Neuronal stem cell (in vitro differentiated cells): ENCODE results near the gene BID.

Experiments used
- DNase-seq: peaks from one replicate; pipeline ENCODE4 v3.0.0-alpha.2; 2013; ENCODE audit warnings: low spot score
- H2AFZ ChIP-seq: one replicate; pipeline ENCODE4 v1.6.1; 2013; ENCODE audit warnings: mild to moderate bottlenecking, low read length, inconsistent platforms
- H2AK5ac ChIP-seq: 2 replicates; pipeline ENCODE4 v1.6.1; 2013; ENCODE audit warnings: low read depth, mild to moderate bottlenecking, inconsistent platforms, low read length, moderate library complexity, mixed read lengths
- H2BK120ac ChIP-seq: 2 replicates; pipeline ENCODE4 v1.6.1; 2013; ENCODE audit warnings: low read depth, mild to moderate bottlenecking, inconsistent platforms, low read length, moderate library complexity, mixed read lengths
- H2BK12ac ChIP-seq: one replicate; pipeline ENCODE4 v1.6.1; 2013; ENCODE audit warnings: low read length, inconsistent platforms
- H2BK15ac ChIP-seq: 2 replicates; pipeline ENCODE4 v1.6.1; 2013; ENCODE audit warnings: mild to moderate bottlenecking, low read length, inconsistent platforms, mixed read lengths
- H2BK5ac ChIP-seq: one replicate; pipeline ENCODE4 v1.6.1; 2013; ENCODE audit warnings: inconsistent platforms, mild to moderate bottlenecking, low read length, moderate library complexity
- H3K14ac ChIP-seq: one replicate; pipeline ENCODE4 v1.6.1; 2013; ENCODE audit warnings: low read length, inconsistent platforms
- H3K18ac ChIP-seq: 2 replicates; pipeline ENCODE4 v1.6.1; 2013; ENCODE audit warnings: low read length, inconsistent platforms
- H3K23ac ChIP-seq: 2 replicates; pipeline ENCODE4 v1.6.1; 2013; ENCODE audit warnings: low read depth, mild to moderate bottlenecking, mixed read lengths, low read length, inconsistent platforms; ENCODE audit not compliant: poor library complexity
- H3K27ac ChIP-seq: replicated peaks from 3 replicates; pipeline ENCODE4 v1.5.1; 2013; ENCODE audit warnings: low read length, inconsistent platforms
- H3K27me3 ChIP-seq, 3 experiments: 2 replicates each; pipeline ENCODE4 v1.6.1; 2013; ENCODE audit warnings: low read length in 3 of 3, mild to moderate bottlenecking in 2 of 3, inconsistent platforms in 1 of 3, low read depth in 1 of 3, mixed read lengths in 1 of 3, moderate library complexity in 1 of 3; ENCODE audit not compliant: control insufficient read depth in 3 of 3, insufficient read depth in 3 of 3
- H3K36me3 ChIP-seq, 2 donors: replicated peaks in 1 of 2; 2 replicates each; pipeline ENCODE4 v1.6.1; 2013; ENCODE audit warnings: low read length in 2 of 2; ENCODE audit not compliant: control insufficient read depth in 2 of 2, insufficient read depth in 2 of 2
- H3K4ac ChIP-seq: 2 replicates; pipeline ENCODE4 v1.6.1; 2013; ENCODE audit warnings: inconsistent platforms, mild to moderate bottlenecking, low read length, moderate library complexity
- H3K4me1 ChIP-seq, 2 donors: 1 replicate in 1 of 2; 2 replicates in 1 of 2; pipeline ENCODE4 v1.6.1; 2013; ENCODE audit warnings: low read length in 2 of 2, low read depth in 1 of 2; ENCODE audit not compliant: control insufficient read depth in 2 of 2, insufficient read depth in 1 of 2
- H3K4me2 ChIP-seq: one replicate; pipeline ENCODE4 v1.6.1; 2013; ENCODE audit warnings: mild to moderate bottlenecking, low read length, inconsistent platforms; ENCODE audit not compliant: insufficient read depth, poor library complexity, severe bottlenecking
- H3K4me3 ChIP-seq, 2 donors: 2 replicates each; pipeline ENCODE4 v1.5.1; 2013; ENCODE audit warnings: low read length in 2 of 2, mild to moderate bottlenecking in 2 of 2, inconsistent platforms in 1 of 2, moderate library complexity in 1 of 2
- H3K79me1 ChIP-seq: one replicate; pipeline ENCODE4 v1.6.1; 2013; ENCODE audit warnings: low read depth, mild to moderate bottlenecking, inconsistent platforms, low read length, moderate library complexity
- H3K9ac ChIP-seq: one replicate; pipeline ENCODE4 v1.6.1; 2013; ENCODE audit warnings: mild to moderate bottlenecking, low read depth, low read length, inconsistent platforms; ENCODE audit not compliant: poor library complexity
- H3K9me3 ChIP-seq, 2 donors: replicated peaks in 1 of 2; 2 replicates each; pipeline versions ENCODE3 to v1.6.1; 2013; ENCODE audit warnings: low read length in 2 of 2, mild to moderate bottlenecking in 2 of 2, inconsistent platforms in 1 of 2, low read depth in 1 of 2, mixed read lengths in 1 of 2, moderate library complexity in 1 of 2; ENCODE audit not compliant: control insufficient read depth in 2 of 2, insufficient read depth in 1 of 2
- H4K8ac ChIP-seq: one replicate; pipeline ENCODE4 v1.6.1; 2013; ENCODE audit warnings: low read depth, mild to moderate bottlenecking, inconsistent platforms, low read length, moderate library complexity
- H4K91ac ChIP-seq: one replicate; pipeline ENCODE4 v1.6.1; 2013; ENCODE audit warnings: low read length, low read depth, mild to moderate bottlenecking, inconsistent platforms; ENCODE audit not compliant: poor library complexity
- WGBS, 2 donors: extraction: QIAGEN DNeasy Blood & Tissue Kit; methylation state at CpG; one replicate each; pipeline ENCODE4 v1.1.7; 2013; ENCODE audit warnings: missing lambda C conversion rate in 2 of 2, mixed read lengths in 1 of 2; ENCODE audit not compliant: insufficient read length in 2 of 2, insufficient replicate concordance in 1 of 2; ENCODE audit errors: extremely low coverage in 2 of 2; 5-methylcytosine and 5-hydroxymethylcytosine counted together

BID gene

GRCh38 chr22:17741866-17742526 lies 32.3 kb downstream of the BID start:
- Histone ChIP-seq H3K9me3 (no peaks in the 10 kb centered on the region), H4K8ac (no peak overlapping the region), H2AK5ac (peak overlapping the region; percentile 85), H3K14ac (no peak overlapping the region), H3K18ac (peak overlapping the region; percentile 35), H3K9ac (no peak overlapping the region), H2BK12ac (no peak overlapping the region), H2BK15ac (no peak overlapping the region), H3K23ac (no peak overlapping the region), H2AFZ (no peak overlapping the region), H3K4me1 (peaks cover 0 to 11% of the 10 kb centered on the region in 2 donors), H3K4me2 (no peak overlapping the region), H4K91ac (no peak overlapping the region), H2BK120ac (no peak overlapping the region), H3K27ac (no peak overlapping the region), H3K4me3 (no peak overlapping the region), H3K36me3 (peaks cover 5 to 6% of the 10 kb centered on the region in 2 donors), H3K79me1 (no peaks in the 10 kb centered on the region), H3K4ac (no peak overlapping the region), H2BK5ac (no peak overlapping the region), H3K27me3 (no peaks in the 10 kb centered on the region)
- WGBS, 2 donors, result no CpG with 5 or more reads among the region's 18 CpGs
- DNase-seq, result no peak

GRCh38 chr22:17739196-17739975 lies 34.9 kb downstream of the BID start:
- Histone ChIP-seq H2BK12ac (no peak overlapping the region), H3K14ac (peak overlapping the region; percentile 43), H3K79me1 (no peaks in the 10 kb centered on the region), H3K9ac (no peak overlapping the region), H2BK120ac (no peak overlapping the region), H3K4me1 (peaks cover 0 to 9% of the 10 kb centered on the region in 2 donors), H2BK5ac (no peak overlapping the region), H2AK5ac (peak overlapping the region; percentile 30), H3K18ac (no peak overlapping the region), H3K27me3 (no peaks in the 10 kb centered on the region), H3K4me2 (no peak overlapping the region), H4K8ac (no peak overlapping the region), H4K91ac (no peak overlapping the region), H3K36me3 (peaks cover 8 to 25% of the 10 kb centered on the region in 2 donors), H2BK15ac (no peak overlapping the region), H2AFZ (no peak overlapping the region), H3K4me3 (no peak overlapping the region), H3K23ac (peak overlapping the region; percentile 34), H3K9me3 (no peaks in the 10 kb centered on the region), H3K4ac (no peak overlapping the region), H3K27ac (no peak overlapping the region)
- no CpG with 5 or more reads among the region's 36 CpGs for WGBS, 2 donors
- DNase-seq, result no peak

GRCh38 chr22:17738386-17739128 lies 35.7 kb downstream of the BID start:
- no peaks in the 10 kb centered on the region for H3K79me1 ChIP-seq
- no peak overlapping the region for H3K4me3 ChIP-seq
- no peak overlapping the region for H2BK15ac ChIP-seq
- H3K9me3 ChIP-seq, result no peaks in the 10 kb centered on the region
- H3K4me2 ChIP-seq, result no peak overlapping the region
- H3K23ac ChIP-seq, result no peak overlapping the region
- H2AK5ac ChIP-seq, result no peak overlapping the region
- peaks cover 12 to 33% of the 10 kb centered on the region in 2 donors for H3K36me3 ChIP-seq
- peaks cover 0 to 1% of the 10 kb centered on the region in 2 donors for H3K4me1 ChIP-seq
- no peak overlapping the region for H3K18ac ChIP-seq
- no peak overlapping the region for H3K27ac ChIP-seq
- no peak overlapping the region for H3K14ac ChIP-seq
- no peaks in the 10 kb centered on the region for H3K27me3 ChIP-seq
- H3K4ac ChIP-seq, result no peak overlapping the region
- no peak overlapping the region for H2AFZ ChIP-seq
- no peak overlapping the region for H4K91ac ChIP-seq
- no peak overlapping the region for H2BK5ac ChIP-seq
- no peak for DNase-seq
- H3K9ac ChIP-seq, result no peak overlapping the region
- WGBS, 2 donors, result no CpG with 5 or more reads among the region's 21 CpGs
- no peak overlapping the region for H4K8ac ChIP-seq
- H2BK120ac ChIP-seq, result no peak overlapping the region
- H2BK12ac ChIP-seq, result no peak overlapping the region

- no peak overlapping the region for H3K4me3 ChIP-seq
- no peak overlapping the region for H4K91ac ChIP-seq
- DNase-seq, result no peak
- no peaks in the 10 kb centered on the region for H3K9me3 ChIP-seq
- no peak overlapping the region for H3K9ac ChIP-seq
- no peak overlapping the region for H3K4me2 ChIP-seq
- H3K4me1 ChIP-seq, result no peaks in the 10 kb centered on the region
- no peak overlapping the region for H2BK5ac ChIP-seq
- no peak overlapping the region for H2BK12ac ChIP-seq
- no peak overlapping the region for H3K14ac ChIP-seq
- H3K27ac ChIP-seq, result no peak overlapping the region
- H2BK120ac ChIP-seq, result no peak overlapping the region
- H2AFZ ChIP-seq, result no peak overlapping the region
- H3K4ac ChIP-seq, result no peak overlapping the region
- H3K27me3 ChIP-seq, result no peaks in the 10 kb centered on the region
- no peak overlapping the region for H2AK5ac ChIP-seq
- H2BK15ac ChIP-seq, result no peak overlapping the region
- no CpG with 5 or more reads among the region's 4 CpGs for WGBS, 2 donors
- no peak overlapping the region for H4K8ac ChIP-seq
- no peaks in the 10 kb centered on the region for H3K79me1 ChIP-seq
- peaks cover 21 to 73% of the 10 kb centered on the region in 2 donors for H3K36me3 ChIP-seq
- H3K18ac ChIP-seq, result no peak overlapping the region
- no peak overlapping the region for H3K23ac ChIP-seq
Measured at GRCh38 chr22:17734187-17734586, 40.1 kb downstream of the BID start.
